ENCODE data around the gene ORM2. TPM values are rescaled to one million over a fixed set of nuclear protein-coding genes. Genes with fewer than 3 reads are reported as not detected.
A peak's percentile ranks its signal among the peaks of the same experiment; 100 is the strongest.

ORM2 gene
- total RNA-seq, 2 experiments from 2014 or later: not detected

- Mint-ChIP-seq H3K4me1 (peaks cover 73% of the 10 kb centered on the region), H3K9me3 (no peaks in the 10 kb centered on the region), H3K4me3 (no peak overlapping the region), H3K27me3 (no peaks in the 10 kb centered on the region), H3K27ac (peak overlapping the region; percentile 87), H3K36me3 (peaks cover 71% of the 10 kb centered on the region)
- DNase-seq: no peak
Observed at GRCh38 chr9:114361542-114361941, 31.9 kb downstream of the ORM2 start.

GRCh38 chr9:114362394-114362793, 32.7 kb downstream of the ORM2 start:
- DNase-seq: no peak
- H3K27me3 Mint-ChIP-seq: no peaks in the 10 kb centered on the region
- H3K27ac Mint-ChIP-seq: peak overlapping the region; percentile 93
- no peak overlapping the region for H3K4me3 Mint-ChIP-seq
- H3K36me3 Mint-ChIP-seq: peaks cover 73% of the 10 kb centered on the region
- no peaks in the 10 kb centered on the region for H3K9me3 Mint-ChIP-seq
- H3K4me1 Mint-ChIP-seq: peaks cover 76% of the 10 kb centered on the region

GRCh38 chr9:114363424-114363823, 33.8 kb downstream of the ORM2 start:
- Mint-ChIP-seq H3K27me3 (no peaks in the 10 kb centered on the region), H3K4me3 (peak overlapping the region; percentile 53), H3K27ac (peak overlapping the region; percentile 93), H3K4me1 (peaks cover 81% of the 10 kb centered on the region), H3K9me3 (no peaks in the 10 kb centered on the region), H3K36me3 (peaks cover 78% of the 10 kb centered on the region)
- DNase-seq: peak; percentile 41

GRCh38 chr9:114364134-114365041, 34.7 kb downstream of the ORM2 start:
- H3K4me3 Mint-ChIP-seq: peak overlapping the region; percentile 53
- no peaks in the 10 kb centered on the region for H3K27me3 Mint-ChIP-seq
- peak overlapping the region; percentile 93 for H3K27ac Mint-ChIP-seq
- no peak for DNase-seq
- H3K36me3 Mint-ChIP-seq: peaks cover 81% of the 10 kb centered on the region
- H3K4me1 Mint-ChIP-seq: peaks cover 83% of the 10 kb centered on the region
- no peaks in the 10 kb centered on the region for H3K9me3 Mint-ChIP-seq

- Mint-ChIP-seq H3K27ac (peak overlapping the region; percentile 93), H3K9me3 (peaks cover 3% of the 10 kb centered on the region), H3K4me3 (no peak overlapping the region), H3K36me3 (peaks cover 83% of the 10 kb centered on the region), H3K4me1 (peaks cover 81% of the 10 kb centered on the region), H3K27me3 (no peaks in the 10 kb centered on the region)
- no peak for DNase-seq
Observed at GRCh38 chr9:114365194-114365593, 35.5 kb downstream of the ORM2 start.

GRCh38 chr9:114366334-114367128, 36.9 kb downstream of the ORM2 start:
- peak; percentile 44 for DNase-seq
- Mint-ChIP-seq H3K4me3 (peak overlapping the region; percentile 51), H3K9me3 (peaks cover 3% of the 10 kb centered on the region), H3K36me3 (peaks cover 77% of the 10 kb centered on the region), H3K27me3 (no peaks in the 10 kb centered on the region), H3K27ac (peak overlapping the region; percentile 93), H3K4me1 (peaks cover 78% of the 10 kb centered on the region)

- Mint-ChIP-seq H3K4me1 (peaks cover 83% of the 10 kb centered on the region), H3K4me3 (peak overlapping the region; percentile 51), H3K27ac (peak overlapping the region; percentile 93), H3K27me3 (no peaks in the 10 kb centered on the region), H3K36me3 (peaks cover 80% of the 10 kb centered on the region), H3K9me3 (peaks cover 3% of the 10 kb centered on the region)
- no peak for DNase-seq
Observed at GRCh38 chr9:114367366-114367765, 37.7 kb downstream of the ORM2 start.

GRCh38 chr9:114367772-114368569, 38.3 kb downstream of the ORM2 start:
- peak overlapping the region; percentile 7 for H3K4me3 Mint-ChIP-seq
- H3K27me3 Mint-ChIP-seq: no peaks in the 10 kb centered on the region
- H3K9me3 Mint-ChIP-seq: peaks cover 3% of the 10 kb centered on the region
- H3K27ac Mint-ChIP-seq: peak overlapping the region; percentile 93
- no peak for DNase-seq
- peaks cover 77% of the 10 kb centered on the region for H3K36me3 Mint-ChIP-seq
- H3K4me1 Mint-ChIP-seq: peaks cover 83% of the 10 kb centered on the region

- Mint-ChIP-seq H3K27me3 (no peaks in the 10 kb centered on the region), H3K27ac (peak overlapping the region; percentile 68), H3K4me3 (no peak overlapping the region), H3K9me3 (peaks cover 3% of the 10 kb centered on the region), H3K36me3 (peaks cover 77% of the 10 kb centered on the region), H3K4me1 (peaks cover 82% of the 10 kb centered on the region)
- DNase-seq: no peak
Observed at GRCh38 chr9:114369216-114370130, 39.8 kb downstream of the ORM2 start.

- DNase-seq: no peak
- Mint-ChIP-seq H3K4me1 (peaks cover 83% of the 10 kb centered on the region), H3K27ac (peak overlapping the region; percentile 84), H3K27me3 (no peaks in the 10 kb centered on the region), H3K4me3 (no peak overlapping the region), H3K36me3 (peaks cover 75% of the 10 kb centered on the region), H3K9me3 (peaks cover 3% of the 10 kb centered on the region)
Observed at GRCh38 chr9:114370251-114370967, 40.7 kb downstream of the ORM2 start.

GRCh38 chr9:114370968-114371320, 41.3 kb downstream of the ORM2 start:
- Mint-ChIP-seq H3K36me3 (peaks cover 74% of the 10 kb centered on the region), H3K4me3 (no peak overlapping the region), H3K9me3 (peaks cover 3% of the 10 kb centered on the region), H3K27me3 (no peaks in the 10 kb centered on the region), H3K4me1 (peaks cover 82% of the 10 kb centered on the region), H3K27ac (peak overlapping the region; percentile 84)
- no peak for DNase-seq

- Mint-ChIP-seq H3K4me3 (peak overlapping the region; percentile 65), H3K4me1 (peaks cover 78% of the 10 kb centered on the region), H3K36me3 (peaks cover 71% of the 10 kb centered on the region), H3K27ac (peak overlapping the region; percentile 84), H3K9me3 (peaks cover 3% of the 10 kb centered on the region), H3K27me3 (no peaks in the 10 kb centered on the region)
- DNase-seq: no peak
Observed at GRCh38 chr9:114371343-114371944, 41.8 kb downstream of the ORM2 start.
